Measurements from ENCODE around the gene LYL1. TPM values are rescaled to one million over a fixed set of nuclear protein-coding genes. Genes with fewer than 3 reads are reported as not detected.
A peak's percentile ranks its signal among the peaks of the same experiment; 100 is the strongest.

The LYL1 gene
- total RNA-seq, 1 donor from 2014 or later: 3.3 TPM

DNA sequence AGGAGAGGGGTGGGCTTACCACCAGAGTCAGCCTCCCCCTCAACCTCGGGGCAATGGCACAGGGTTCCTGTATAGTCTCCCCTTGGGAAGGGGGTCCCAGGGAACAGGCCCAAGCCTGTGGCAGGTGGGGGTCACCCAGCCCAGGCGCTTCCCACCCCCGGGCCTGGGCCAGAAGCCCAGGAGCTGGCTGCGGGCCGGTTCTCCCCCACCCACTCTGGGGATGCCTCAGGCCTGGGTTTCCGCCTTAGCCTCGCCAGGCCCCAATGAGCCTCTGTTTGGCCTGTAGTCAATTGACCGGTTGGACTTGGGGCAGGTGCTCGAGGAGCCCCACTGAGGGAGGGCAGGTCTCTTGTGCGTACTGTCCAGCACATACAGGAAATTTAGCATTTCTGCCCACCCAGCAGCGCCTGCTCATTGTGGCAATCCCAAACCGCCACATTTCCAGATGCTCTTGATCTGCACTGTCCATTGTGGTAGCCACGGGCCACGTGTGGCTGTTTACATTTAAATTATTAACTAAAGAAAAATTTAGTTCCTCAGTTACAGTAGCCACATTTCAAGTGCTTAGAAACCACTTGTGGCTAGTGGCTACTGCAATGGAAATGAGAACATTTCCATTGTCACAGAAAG, 9.9 kb downstream of the LYL1 start:
- no peak for DNase-seq

DNA sequence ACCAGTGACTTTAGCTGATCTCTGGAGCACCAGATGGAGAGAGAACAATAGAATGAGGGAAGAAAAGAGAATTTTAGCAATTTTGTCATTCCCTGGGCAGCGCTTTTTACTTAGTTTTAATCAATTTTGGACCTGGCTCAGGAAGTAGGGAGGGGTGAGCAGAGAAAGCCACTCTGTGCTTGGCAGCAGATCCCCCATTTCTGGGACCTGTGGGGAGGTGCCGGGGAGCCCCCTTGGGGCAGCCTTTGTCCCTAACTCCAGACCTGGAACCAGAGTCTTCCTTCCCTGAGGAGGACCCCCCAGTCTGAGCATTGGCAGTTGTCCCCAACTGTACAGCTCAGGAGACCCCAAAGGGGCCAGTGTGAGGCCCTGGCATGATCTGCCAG, 10.5 kb downstream of the LYL1 start:
- DNase-seq: no peak

- no peak for DNase-seq
These were observed 11.1 kb downstream of the LYL1 start for GRCh38 chr19:13091400-13092157.

DNA sequence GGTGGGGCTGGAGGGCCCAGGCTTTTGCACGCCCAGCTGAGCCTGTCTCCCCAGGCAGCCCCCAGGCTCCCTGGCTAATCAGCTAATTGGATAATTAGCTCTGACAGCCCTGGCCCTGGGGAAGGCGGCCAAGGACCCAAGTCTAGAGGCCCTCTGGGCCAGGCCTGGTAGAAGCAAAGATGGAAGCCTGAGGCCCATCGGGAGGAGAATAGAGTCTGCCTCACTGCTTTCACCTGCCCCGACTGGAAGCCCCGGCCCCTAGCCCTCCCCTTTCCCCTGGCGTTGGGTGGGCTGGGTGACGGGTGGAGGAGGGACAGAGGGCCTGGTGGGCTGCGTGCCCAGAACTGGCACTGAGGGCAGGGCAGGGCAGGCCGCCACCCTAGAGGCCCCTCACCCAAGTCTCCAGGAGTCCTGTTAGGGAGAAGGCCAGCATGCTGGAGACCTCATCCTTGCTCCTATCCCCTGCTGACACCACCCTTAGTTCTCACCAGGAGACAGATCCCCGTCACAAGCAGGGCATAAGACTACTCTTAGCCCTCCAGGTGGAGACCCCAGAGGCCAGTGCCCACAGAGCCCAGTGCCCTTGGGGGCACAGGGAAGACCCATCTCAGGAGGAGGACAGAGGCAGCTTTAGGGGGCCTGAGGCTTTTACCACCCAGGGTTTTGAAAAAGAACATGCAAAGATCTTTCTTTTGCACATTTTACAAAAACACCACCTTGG, 12.0 kb downstream of the LYL1 start:
- no peak for DNase-seq

DNA sequence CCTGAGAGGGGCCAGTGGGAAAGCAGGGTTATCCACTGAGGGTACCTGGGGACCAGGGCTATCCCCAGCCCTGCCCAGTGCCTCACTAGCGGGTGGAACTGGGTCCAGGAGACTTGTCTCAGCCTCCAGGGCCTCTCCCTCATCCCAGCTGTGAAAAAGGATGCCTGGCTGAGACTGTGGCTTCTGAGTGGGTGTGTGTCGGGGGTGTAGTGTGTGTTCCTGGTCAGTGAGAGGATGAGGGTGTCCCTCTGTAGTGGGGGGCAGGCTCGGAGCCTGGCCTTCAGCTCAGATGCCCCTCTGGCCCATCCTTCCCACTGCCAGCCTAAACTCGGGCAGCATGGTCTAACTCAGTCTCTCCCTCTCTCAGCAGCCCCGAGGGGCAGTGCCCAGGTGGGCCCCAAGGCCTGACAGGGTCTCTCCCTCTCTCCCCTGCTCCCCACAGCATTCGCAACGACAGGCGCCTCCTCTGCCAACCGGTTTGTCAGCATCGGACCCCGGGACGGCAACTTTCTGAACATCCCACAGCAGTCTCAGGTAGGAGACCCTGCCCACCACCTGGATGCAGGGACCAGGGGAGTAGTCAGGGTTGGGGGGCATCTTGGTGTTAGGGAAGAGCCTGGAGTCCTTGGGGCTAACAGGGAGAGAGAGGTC, 12.7 kb downstream of the LYL1 start:
- DNase-seq: no peak

DNA sequence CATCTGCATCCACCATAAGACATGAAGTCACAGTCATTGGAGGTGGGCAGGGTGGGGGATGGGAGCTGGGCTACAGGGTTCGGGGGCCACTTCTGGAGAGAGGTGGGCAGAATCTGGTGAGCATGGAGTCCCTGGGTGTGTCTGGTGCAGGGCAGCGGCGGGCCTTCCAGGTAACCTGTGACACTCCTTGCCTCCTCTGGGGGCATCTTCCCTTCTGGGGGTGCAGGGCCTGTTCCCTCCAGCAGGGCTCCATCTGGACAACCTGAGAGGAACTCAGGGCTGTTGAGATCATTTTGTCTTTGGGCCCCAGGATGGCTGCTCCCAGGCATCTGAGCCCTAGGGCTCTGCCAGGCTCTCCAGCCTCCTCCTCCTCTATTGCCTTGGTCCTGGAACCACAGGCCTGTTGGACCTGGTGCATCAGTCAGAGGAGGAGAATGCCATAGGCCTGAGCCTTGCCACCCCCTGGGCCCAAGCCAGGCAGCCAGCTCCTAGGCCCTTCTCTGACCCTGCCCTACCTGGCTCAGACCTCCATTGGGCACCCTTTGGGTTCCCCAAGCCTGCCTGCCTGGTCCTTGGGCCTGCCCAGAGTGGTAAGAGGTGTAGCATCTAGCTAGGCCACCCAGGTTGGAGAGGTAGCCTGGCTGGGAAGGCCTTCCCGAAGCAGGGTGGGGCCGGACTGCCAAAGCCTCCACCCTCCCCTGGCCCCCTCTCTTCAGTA, 13.4 kb downstream of the LYL1 start:
- DNase-seq: no peak

GRCh38 chr19:13087795-13088537, 14.7 kb downstream of the LYL1 start:
- DNase-seq: no peak

GRCh38 chr19:13087295-13087694, 15.4 kb downstream of the LYL1 start:
- DNase-seq: no peak

- DNase-seq: no peak
These were observed 16.3 kb downstream of the LYL1 start for GRCh38 chr19:13086341-13086740.

- DNase-seq: no peak
These were observed 17.0 kb downstream of the LYL1 start for GRCh38 chr19:13085666-13086065.

GRCh38 chr19:13083627-13084026, 19.0 kb downstream of the LYL1 start:
- no peak for DNase-seq

DNA sequence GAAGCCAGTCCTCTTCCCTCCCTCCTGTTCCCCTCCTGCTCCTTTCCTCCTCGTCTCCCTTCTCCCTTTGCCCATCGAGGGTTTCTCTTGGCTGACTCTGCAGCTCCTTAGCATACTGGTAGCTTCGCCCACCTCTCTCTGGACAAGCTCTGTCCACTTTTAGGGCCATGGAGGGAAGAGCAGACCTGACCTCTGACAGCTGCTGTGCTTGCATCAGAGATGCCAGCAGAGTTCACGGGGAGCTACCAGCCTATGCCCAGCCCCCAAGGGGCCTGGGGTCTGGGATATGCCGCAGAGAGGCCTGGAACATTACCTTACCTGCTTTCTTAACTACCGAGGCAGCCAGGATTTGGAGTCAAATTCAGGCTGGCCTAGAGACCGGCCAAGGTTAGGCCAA, 19.7 kb downstream of the LYL1 start:
- DNase-seq: no peak

- no peak for DNase-seq
These were observed 20.3 kb downstream of the LYL1 start for GRCh38 chr19:13082192-13083007.

GRCh38 chr19:13079542-13079986, 23.1 kb downstream of the LYL1 start:
- DNase-seq: no peak

- DNase-seq: peak; percentile 46
These were observed 23.6 kb downstream of the LYL1 start for GRCh38 chr19:13078897-13079541.

DNA sequence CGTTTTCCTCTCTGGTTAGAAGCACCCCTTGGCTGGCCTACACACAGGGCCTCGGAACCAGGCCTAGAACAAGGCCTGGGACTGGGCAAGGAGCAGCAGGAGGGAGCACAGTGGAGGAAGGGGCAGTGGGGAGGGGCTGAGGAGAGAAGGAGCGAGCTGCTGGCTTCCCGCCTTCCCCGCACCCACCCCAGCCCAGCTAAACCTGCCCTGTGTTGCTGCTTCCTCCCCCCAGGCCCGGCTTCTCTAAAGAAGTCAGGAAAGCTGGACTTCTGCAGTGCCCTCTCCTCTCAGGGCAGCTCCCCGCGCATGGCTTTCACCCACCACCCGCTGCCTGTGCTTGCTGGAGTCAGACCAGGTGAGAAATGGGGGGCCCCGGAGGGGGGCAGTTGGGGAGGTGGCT, 24.3 kb downstream of the LYL1 start:
- no peak for DNase-seq

- peak; percentile 51 for DNase-seq
These were observed 25.4 kb downstream of the LYL1 start for GRCh38 chr19:13077240-13077639.

- no peak for DNase-seq
These were observed 25.9 kb downstream of the LYL1 start for GRCh38 chr19:13076787-13077186.

- no peak for DNase-seq
These were observed 26.3 kb downstream of the LYL1 start for GRCh38 chr19:13076320-13076719.

DNA sequence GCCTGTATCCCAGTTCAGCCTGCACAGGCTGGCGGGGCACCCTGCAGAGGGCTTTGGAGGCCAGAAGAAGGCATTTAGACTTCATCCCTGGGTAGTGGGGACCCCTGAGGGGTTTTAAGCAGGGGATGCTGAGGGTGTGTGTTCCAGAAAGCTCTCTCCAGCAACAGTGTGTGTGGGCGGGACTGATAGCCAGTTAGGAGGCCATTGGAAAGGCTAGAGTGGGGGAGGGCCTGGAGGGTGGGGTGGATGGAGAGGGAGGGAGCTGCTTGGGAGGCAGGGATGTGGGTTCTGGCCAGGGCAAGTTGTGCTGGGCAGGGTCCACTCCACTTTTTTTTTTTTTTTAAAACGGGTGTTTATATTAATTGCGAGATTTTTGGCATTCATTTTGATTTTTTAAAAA, 28.3 kb downstream of the LYL1 start:
- DNase-seq: no peak
